Forelimb muscle (tissue), 1 donor: ENCODE measurements around the gene DDHD1. TPM values are rescaled to one million over a fixed set of nuclear protein-coding genes. Genes with fewer than 3 reads are reported as not detected.

Experiments used
- DNase-seq: peaks from one replicate; pipeline ENCODE4 v3.0.0-alpha.2; 2013; ENCODE audit warnings: low read depth
- polyA plus RNA-seq: library from polyadenylated mRNA; unstranded; fragments of 120-200 nt; gene quantifications from one replicate; pipeline ENCODE4 v1.2.1, GENCODE V29; 2013; ENCODE audit not compliant: insufficient read length

The DDHD1 gene
- polyA plus RNA-seq, 1 donor: 7.2 TPM

- no peak for DNase-seq
Observed at GRCh38 chr14:52995998-52996397, 157.1 kb downstream of the DDHD1 start.

GRCh38 chr14:52992236-52992870 lies 160.8 kb downstream of the DDHD1 start:
- no peak for DNase-seq

- no peak for DNase-seq
Observed at GRCh38 chr14:52988139-52988538, 165.0 kb downstream of the DDHD1 start.

- no peak for DNase-seq
Observed at GRCh38 chr14:52987514-52987913, 165.6 kb downstream of the DDHD1 start.

GRCh38 chr14:52987042-52987441 lies 166.1 kb downstream of the DDHD1 start:
- DNase-seq: no peak

Other genes starting within 250 kb of the DDHD1 start
- gene FERMT2, start 202.3 kb downstream of the DDHD1 start, polyA plus RNA-seq: 85.0 TPM